CD4-positive, CD25-positive, alpha-beta regulatory T cell (primary cell): ENCODE data around the gene TLR9. TPM values are rescaled to one million over a fixed set of nuclear protein-coding genes. Genes with fewer than 3 reads are reported as not detected.
"Not testable (repeated sequence)": the region's sequence is repeated elsewhere in the genome, so short reads cannot be mapped to it uniquely, and the experiment has no call there.

Experiments
- ATAC-seq, 2 donors: fragments of 150-1000 bp; cut with Tn5 transposase; one replicate each; pipeline ENCODE4 v1.10.0; 2021; ENCODE audit warnings: low read depth in 2 of 2, moderate number of reproducible peaks in 2 of 2, moderate library complexity in 1 of 2
- DNase-seq, 3 donors: peaks; one replicate each; pipeline versions ENCODE4 v3.0.0 to v3.0.0-alpha.2; 2012 to 2022; ENCODE audit warnings: mixed read lengths in 1 of 3
- H3K27ac ChIP-seq: one replicate; pipeline ENCODE4 v1.7.0; 2013; ENCODE audit warnings: mild to moderate bottlenecking, low read length; ENCODE audit not compliant: insufficient read depth, poor library complexity, severe bottlenecking
- H3K27me3 ChIP-seq: one replicate; pipeline ENCODE4 v1.7.0; 2013; ENCODE audit warnings: low read length; ENCODE audit not compliant: control insufficient read depth, insufficient read depth
- H3K36me3 ChIP-seq: one replicate; pipeline ENCODE4 v1.7.0; 2013; ENCODE audit warnings: mild to moderate bottlenecking, low read length, moderate library complexity; ENCODE audit not compliant: control insufficient read depth, insufficient read depth
- H3K4me1 ChIP-seq: 2 replicates; pipeline ENCODE4 v1.7.0; 2013; ENCODE audit warnings: mild to moderate bottlenecking, low read length; ENCODE audit not compliant: insufficient read depth, control insufficient read depth, poor library complexity, severe bottlenecking
- H3K4me3 ChIP-seq: one replicate; pipeline ENCODE4 v1.7.0; 2013; ENCODE audit warnings: low read depth, mild to moderate bottlenecking, low read length, moderate library complexity
- H3K9me3 ChIP-seq, 2 experiments: 1 replicate in 1 of 2; 2 replicates in 1 of 2; pipeline ENCODE4 v1.7.0; 2013; ENCODE audit warnings: low read length in 2 of 2, mild to moderate bottlenecking in 1 of 2, moderate library complexity in 1 of 2; ENCODE audit not compliant: control insufficient read depth in 2 of 2
- H3K27ac Mint-ChIP-seq, 3 donors: one replicate each; pipeline ENCODE4 v1.8.0; 2020 to 2022; ENCODE audit warnings: mild to moderate bottlenecking in 3 of 3, mixed read lengths in 3 of 3, moderate library complexity in 2 of 3
- H3K27me3 Mint-ChIP-seq: one replicate; pipeline ENCODE4 v1.8.0; 2022; ENCODE audit warnings: mild to moderate bottlenecking, mixed read lengths
- H3K36me3 Mint-ChIP-seq: one replicate; pipeline ENCODE4 v1.8.0; 2020; ENCODE audit warnings: mixed read lengths
- H3K4me1 Mint-ChIP-seq, 4 donors: one replicate each; pipeline ENCODE4 v1.8.0; 2020 to 2022; ENCODE audit warnings: mixed read lengths in 4 of 4, mild to moderate bottlenecking in 1 of 4
- H3K4me3 Mint-ChIP-seq, 4 donors: one replicate each; pipeline ENCODE4 v1.8.0; 2020 to 2022; ENCODE audit warnings: mild to moderate bottlenecking in 4 of 4, mixed read lengths in 4 of 4, moderate library complexity in 3 of 4
- H3K9me3 Mint-ChIP-seq, 7 donors: one replicate each; pipeline ENCODE4 v1.8.0; 2020 to 2022; ENCODE audit warnings: mixed read lengths in 7 of 7, mild to moderate bottlenecking in 3 of 7, moderate library complexity in 2 of 7
- polyA plus RNA-seq, 4 donors: library from polyadenylated mRNA; unstranded; fragments of 300-500 nt; fragmentation: Illumina TruSeq; gene quantifications; one replicate each; pipeline ENCODE4 v1.2.3, GENCODE V29; 2021
- total RNA-seq: library from RNA; stranded (reverse); gene quantifications from one replicate; pipeline ENCODE4 v1.2.3, GENCODE V29; 2022

Gene TLR9, protein sequence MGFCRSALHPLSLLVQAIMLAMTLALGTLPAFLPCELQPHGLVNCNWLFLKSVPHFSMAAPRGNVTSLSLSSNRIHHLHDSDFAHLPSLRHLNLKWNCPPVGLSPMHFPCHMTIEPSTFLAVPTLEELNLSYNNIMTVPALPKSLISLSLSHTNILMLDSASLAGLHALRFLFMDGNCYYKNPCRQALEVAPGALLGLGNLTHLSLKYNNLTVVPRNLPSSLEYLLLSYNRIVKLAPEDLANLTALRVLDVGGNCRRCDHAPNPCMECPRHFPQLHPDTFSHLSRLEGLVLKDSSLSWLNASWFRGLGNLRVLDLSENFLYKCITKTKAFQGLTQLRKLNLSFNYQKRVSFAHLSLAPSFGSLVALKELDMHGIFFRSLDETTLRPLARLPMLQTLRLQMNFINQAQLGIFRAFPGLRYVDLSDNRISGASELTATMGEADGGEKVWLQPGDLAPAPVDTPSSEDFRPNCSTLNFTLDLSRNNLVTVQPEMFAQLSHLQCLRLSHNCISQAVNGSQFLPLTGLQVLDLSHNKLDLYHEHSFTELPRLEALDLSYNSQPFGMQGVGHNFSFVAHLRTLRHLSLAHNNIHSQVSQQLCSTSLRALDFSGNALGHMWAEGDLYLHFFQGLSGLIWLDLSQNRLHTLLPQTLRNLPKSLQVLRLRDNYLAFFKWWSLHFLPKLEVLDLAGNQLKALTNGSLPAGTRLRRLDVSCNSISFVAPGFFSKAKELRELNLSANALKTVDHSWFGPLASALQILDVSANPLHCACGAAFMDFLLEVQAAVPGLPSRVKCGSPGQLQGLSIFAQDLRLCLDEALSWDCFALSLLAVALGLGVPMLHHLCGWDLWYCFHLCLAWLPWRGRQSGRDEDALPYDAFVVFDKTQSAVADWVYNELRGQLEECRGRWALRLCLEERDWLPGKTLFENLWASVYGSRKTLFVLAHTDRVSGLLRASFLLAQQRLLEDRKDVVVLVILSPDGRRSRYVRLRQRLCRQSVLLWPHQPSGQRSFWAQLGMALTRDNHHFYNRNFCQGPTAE
- total RNA-seq: 0.27 TPM
- under 1 TPM in 1 of 4 donors, not detected in 3; 0.16 TPM for polyA plus RNA-seq

DNA sequence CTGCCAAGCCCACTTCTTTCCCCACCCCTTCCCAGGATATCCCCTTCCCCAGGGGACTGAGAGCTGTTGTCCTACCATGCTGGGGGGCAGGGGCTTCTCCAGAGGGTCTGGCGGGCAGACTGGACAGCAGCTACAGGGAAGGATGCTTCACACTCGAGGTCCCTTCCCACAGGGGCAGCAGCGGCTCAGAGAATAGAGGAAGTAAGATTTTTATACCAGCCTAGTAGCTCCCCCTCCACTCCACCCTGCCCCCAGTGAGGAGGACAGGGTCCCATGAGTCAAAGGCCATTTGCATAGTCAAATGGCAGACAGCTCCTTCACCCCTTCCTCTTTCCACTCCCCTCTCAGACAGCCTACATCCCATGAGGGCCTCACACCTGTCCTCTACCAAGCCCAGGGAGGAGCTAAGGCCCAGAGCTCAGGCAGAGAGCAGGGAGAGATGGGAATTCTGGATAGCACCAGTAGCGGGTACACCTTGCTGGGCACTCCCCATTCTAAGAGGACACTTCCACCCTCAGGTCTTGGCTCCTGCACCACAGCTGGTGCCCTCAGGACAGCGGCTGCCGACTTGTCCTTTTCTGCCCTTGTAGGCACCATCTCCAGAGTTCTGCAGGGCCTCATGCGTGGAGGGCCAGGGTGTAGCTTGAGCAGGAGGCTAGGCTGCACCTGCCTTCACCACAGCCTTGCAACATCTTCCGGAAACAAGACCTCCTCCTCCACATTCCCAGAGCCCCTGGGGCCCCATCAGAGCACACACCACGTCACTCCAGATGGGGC, at the start of gene TLR9:
Gene TLR9, minus strand, starts transcription at position 194 of the 777 bp plus-strand sequence. Its CDS starts 116 bp downstream, at position 78.
- DNase-seq (no peak), ATAC-seq (peak; percentile 25 to 37)
- Histone ChIP-seq H3K27ac (peak within 1 kb of the TSS; percentile 47), H3K4me3 (no peak within 1 kb of the TSS), H3K36me3 (peaks cover 29% of the 10 kb centered on the region), H3K4me1 (peaks cover 47% of the 10 kb centered on the region), H3K9me3 (no peaks in the 10 kb centered on the region), H3K27me3 (no peaks in the 10 kb centered on the region)
- H3K36me3 Mint-ChIP-seq: peaks cover 9% of the 10 kb centered on the region
- no peaks in the 10 kb centered on the region for H3K9me3 Mint-ChIP-seq
- H3K4me3 Mint-ChIP-seq: peak within 1 kb of the TSS; percentile 47 to 61 (median 56)
- peak within 1 kb of the TSS; percentile 82 to 93 (median 92) for H3K27ac Mint-ChIP-seq
- no peaks in the 10 kb centered on the region for H3K27me3 Mint-ChIP-seq
- peaks cover under 1 to 65% (median 35%) of the 10 kb centered on the region in 4 donors for H3K4me1 Mint-ChIP-seq

DNA sequence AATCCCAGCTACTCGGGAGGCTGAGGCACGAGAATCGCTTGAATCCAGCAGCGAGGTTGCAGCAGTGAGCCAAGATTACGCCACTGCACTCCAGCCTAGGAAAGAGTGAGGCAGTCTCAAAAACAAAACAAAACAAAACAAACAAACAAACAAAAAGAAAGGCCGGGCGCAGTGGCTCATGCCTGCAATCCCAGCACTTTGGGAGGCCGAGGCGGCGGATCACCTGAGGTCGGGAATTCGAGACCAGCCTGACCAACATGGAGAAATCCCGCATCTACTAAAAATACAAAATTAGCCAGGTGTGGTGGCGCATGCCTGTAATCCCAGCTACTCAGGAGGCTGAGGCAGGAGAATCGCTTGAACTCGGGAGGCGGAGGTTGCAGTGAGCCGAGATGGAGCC, 49.3 kb upstream of the TLR9 start:
- H3K9me3 Mint-ChIP-seq, H3K9me3 ChIP-seq, H3K27me3 ChIP-seq, ATAC-seq, H3K27me3 Mint-ChIP-seq, DNase-seq: not testable (repeated sequence)
- H3K36me3 Mint-ChIP-seq: peaks cover 39% of the 10 kb centered on the region
- Histone ChIP-seq H3K36me3 (peaks cover 14% of the 10 kb centered on the region), H3K27ac (peak overlapping the region; percentile 92), H3K4me1 (peaks cover 88% of the 10 kb centered on the region), H3K4me3 (peak overlapping the region; percentile 98)
- H3K4me3 Mint-ChIP-seq: peak overlapping the region; percentile 96 to 98 (median 97)
- H3K27ac Mint-ChIP-seq: peak overlapping the region; percentile 91 to 98 (median 92)
- peaks cover 22 to 87% (median 69%) of the 10 kb centered on the region in 4 donors for H3K4me1 Mint-ChIP-seq

DNA sequence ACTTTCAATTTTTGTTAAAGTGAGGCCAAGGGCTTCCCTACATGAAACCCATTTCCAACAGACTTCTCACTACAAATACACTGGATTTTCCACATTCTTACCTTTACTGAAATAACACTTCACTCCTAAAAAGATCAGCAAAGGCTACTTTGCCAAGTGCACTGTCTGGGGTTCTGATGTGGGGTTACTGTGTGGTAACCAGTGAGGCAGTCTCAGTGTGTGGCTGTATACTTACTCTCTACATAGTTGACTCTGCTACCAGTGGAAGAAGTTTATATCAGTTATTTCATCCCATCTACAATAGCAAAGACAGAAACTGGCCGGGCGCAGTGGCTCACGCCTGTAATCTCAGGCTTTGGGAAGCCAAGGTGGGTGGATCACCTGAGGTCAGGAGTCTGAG, 47.4 kb upstream of the TLR9 start:
- H3K4me3 ChIP-seq: peak overlapping the region; percentile 64
- peaks cover 30% of the 10 kb centered on the region for H3K36me3 ChIP-seq
- H3K27ac ChIP-seq: peak overlapping the region; percentile 82
- Mint-ChIP-seq H3K27me3 (no peaks in the 10 kb centered on the region), H3K4me3 (peak overlapping the region; percentile 91 to 98 (median 97)), H3K9me3 (no peaks in the 10 kb centered on the region), H3K4me1 (peaks cover 19 to 91% (median 70%) of the 10 kb centered on the region in 4 donors), H3K27ac (peak overlapping the region; percentile 43 to 98 (median 91)), H3K36me3 (peaks cover 47% of the 10 kb centered on the region)
- DNase-seq: no peak
- H3K27me3 ChIP-seq: no peaks in the 10 kb centered on the region
- ATAC-seq: no peak
- peaks cover 98% of the 10 kb centered on the region for H3K4me1 ChIP-seq
- H3K9me3 ChIP-seq: no peaks in the 10 kb centered on the region

DNA sequence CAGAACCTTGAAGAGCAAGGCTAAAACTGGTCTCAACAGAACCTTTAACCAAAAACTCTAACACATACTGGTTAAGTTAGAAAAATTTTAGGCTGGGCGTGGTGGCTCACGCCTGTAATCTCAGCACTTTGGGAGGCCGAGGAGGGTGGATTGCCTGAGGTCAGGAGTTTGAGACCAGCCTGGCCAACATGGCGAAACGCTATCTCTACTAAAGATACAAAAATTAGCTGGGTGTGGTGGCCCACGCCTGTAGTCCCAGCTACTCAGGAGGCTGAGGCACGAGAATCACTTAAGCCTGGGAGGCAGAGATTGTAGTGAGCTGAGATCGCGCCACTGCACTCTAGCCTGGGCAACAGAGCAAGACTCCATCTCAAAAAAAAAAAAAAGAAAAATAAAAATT, 46.7 kb upstream of the TLR9 start:
- not testable (repeated sequence) for H3K27me3 ChIP-seq, ATAC-seq, H3K9me3 Mint-ChIP-seq, H3K27me3 Mint-ChIP-seq, H3K9me3 ChIP-seq, DNase-seq
- peaks cover 49% of the 10 kb centered on the region for H3K36me3 Mint-ChIP-seq
- Histone ChIP-seq H3K4me1 (peaks cover 98% of the 10 kb centered on the region), H3K4me3 (peak overlapping the region; percentile 65), H3K27ac (peak overlapping the region; percentile 82), H3K36me3 (peaks cover 37% of the 10 kb centered on the region)
- H3K4me1 Mint-ChIP-seq: peaks cover 25 to 94% (median 74%) of the 10 kb centered on the region in 4 donors
- peak overlapping the region; percentile 86 to 97 (median 90) for H3K4me3 Mint-ChIP-seq
- peak overlapping the region; percentile 96 to 98 (median 96) for H3K27ac Mint-ChIP-seq

DNA sequence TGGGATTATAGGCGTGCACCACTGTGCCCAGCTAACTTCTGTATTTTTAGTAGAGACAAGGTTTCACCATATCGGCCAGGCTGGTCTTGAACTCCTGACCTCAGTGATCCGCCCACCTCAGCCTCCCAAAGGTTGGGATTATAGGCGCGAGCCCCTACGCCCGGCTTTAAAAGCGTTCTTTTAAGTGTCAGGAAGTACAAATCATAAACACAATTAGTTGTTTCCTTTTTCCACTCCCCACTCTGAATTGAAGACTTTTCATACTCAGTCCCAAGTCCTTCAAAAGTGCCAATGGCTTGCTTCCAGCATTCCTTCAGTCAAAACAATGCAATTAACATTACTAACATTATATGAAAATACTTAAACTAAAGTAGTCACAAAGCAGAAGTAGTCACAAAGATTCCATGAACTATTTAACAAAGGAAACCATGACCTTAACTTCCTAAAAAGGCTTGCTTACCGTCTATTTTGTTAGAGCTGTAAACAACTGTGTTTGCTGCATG, 44.9 kb upstream of the TLR9 start:
- Mint-ChIP-seq H3K27me3 (no peaks in the 10 kb centered on the region), H3K9me3 (no peaks in the 10 kb centered on the region), H3K36me3 (peaks cover 53% of the 10 kb centered on the region), H3K4me1 (peaks cover 21 to 94% (median 69%) of the 10 kb centered on the region in 4 donors), H3K27ac (peak overlapping the region; percentile 96 to 98 (median 96)), H3K4me3 (peak overlapping the region; percentile 86 to 97 (median 90))
- Histone ChIP-seq H3K9me3 (no peaks in the 10 kb centered on the region), H3K4me1 (peaks cover 80% of the 10 kb centered on the region), H3K36me3 (peaks cover 55% of the 10 kb centered on the region), H3K4me3 (peak overlapping the region; percentile 65), H3K27ac (peak overlapping the region; percentile 82), H3K27me3 (no peaks in the 10 kb centered on the region)
- DNase-seq: no peak
- no peak for ATAC-seq

DNA sequence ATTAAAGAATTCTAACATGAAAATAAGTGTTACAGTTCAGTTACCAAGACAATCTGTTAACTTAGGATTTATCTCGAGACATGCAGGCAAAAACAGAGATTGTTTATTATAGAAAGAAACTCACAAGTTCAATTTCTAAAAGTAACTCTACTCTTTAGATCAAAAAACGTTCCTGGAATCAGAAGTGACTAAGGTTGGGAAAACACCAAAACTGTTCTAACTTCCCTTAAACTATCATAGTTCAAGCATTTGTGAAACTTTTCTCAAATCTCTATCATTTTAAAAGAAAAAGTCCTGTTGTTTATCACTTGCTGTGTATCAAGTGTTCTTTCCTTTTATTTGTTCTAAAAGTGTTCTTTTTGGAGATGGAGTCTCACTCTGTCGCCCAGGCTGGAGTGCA, 44.3 kb upstream of the TLR9 start:
- peaks cover 75% of the 10 kb centered on the region for H3K4me1 ChIP-seq
- H3K27me3 Mint-ChIP-seq: no peaks in the 10 kb centered on the region

More for the DNA sequence above, 44.3 kb upstream of the TLR9 start:
- Histone ChIP-seq H3K27me3 (no peaks in the 10 kb centered on the region), H3K4me3 (peak overlapping the region; percentile 65), H3K36me3 (peaks cover 60% of the 10 kb centered on the region), H3K27ac (peak overlapping the region; percentile 82), H3K9me3 (no peaks in the 10 kb centered on the region)
- Mint-ChIP-seq H3K9me3 (no peaks in the 10 kb centered on the region), H3K4me1 (peaks cover 21 to 90% (median 66%) of the 10 kb centered on the region in 4 donors), H3K4me3 (peak overlapping the region; percentile 86 to 97 (median 90)), H3K36me3 (peaks cover 55% of the 10 kb centered on the region), H3K27ac (peak overlapping the region; percentile 96 to 98 (median 96))
- ATAC-seq (no peak), DNase-seq (no peak)
